ENCODE measurements around the gene ACKR2.

The ACKR2 gene

GRCh38 chr3:42830437-42831320 lies 21.4 kb downstream of the ACKR2 start:
- peak; percentile 77 for DNase-seq

- peak; percentile 84 for DNase-seq
Observed at GRCh38 chr3:42831321-42831713, 22.1 kb downstream of the ACKR2 start.

- peak; percentile 92 for DNase-seq
Observed at GRCh38 chr3:42836150-42837123, 27.2 kb downstream of the ACKR2 start.

- no peak for DNase-seq
Observed at GRCh38 chr3:42838571-42838970, 29.3 kb downstream of the ACKR2 start.

GRCh38 chr3:42839616-42840015 lies 30.4 kb downstream of the ACKR2 start:
- peak; percentile 80 for DNase-seq

GRCh38 chr3:42841332-42841731 lies 32.1 kb downstream of the ACKR2 start:
- DNase-seq, result no peak

GRCh38 chr3:42843713-42844411 lies 34.6 kb downstream of the ACKR2 start:
- DNase-seq, result no peak

GRCh38 chr3:42844412-42844713 lies 35.1 kb downstream of the ACKR2 start:
- DNase-seq, result no peak

GRCh38 chr3:42844815-42845214 lies 35.6 kb downstream of the ACKR2 start:
- no peak for DNase-seq

GRCh38 chr3:42846685-42847522 lies 37.7 kb downstream of the ACKR2 start:
- DNase-seq, result peak; percentile 84

GRCh38 chr3:42847731-42848130 lies 38.5 kb downstream of the ACKR2 start:
- no peak for DNase-seq

GRCh38 chr3:42849017-42849416 lies 39.8 kb downstream of the ACKR2 start:
- no peak for DNase-seq

- DNase-seq, result no peak
Observed at GRCh38 chr3:42850263-42850662, 41.0 kb downstream of the ACKR2 start.

- no peak for DNase-seq
Observed at GRCh38 chr3:42851228-42851834, 42.1 kb downstream of the ACKR2 start.

GRCh38 chr3:42852441-42852840 lies 43.2 kb downstream of the ACKR2 start:
- peak; percentile 43 for DNase-seq

- no peak for DNase-seq
Observed at GRCh38 chr3:42853056-42853455, 43.8 kb downstream of the ACKR2 start.

- no peak for DNase-seq
Observed at GRCh38 chr3:42853739-42854302, 44.6 kb downstream of the ACKR2 start.

GRCh38 chr3:42855219-42855546 lies 45.9 kb downstream of the ACKR2 start:
- DNase-seq, result no peak

- DNase-seq, result peak; percentile 40
Observed at GRCh38 chr3:42855547-42856380, 46.5 kb downstream of the ACKR2 start.

GRCh38 chr3:42856544-42856943 lies 47.3 kb downstream of the ACKR2 start:
- DNase-seq, result no peak
